Measurements from ENCODE around the gene CASQ2. TPM values are rescaled to one million over a fixed set of nuclear protein-coding genes. Genes with fewer than 3 reads are reported as not detected.

The CASQ2 gene
- total RNA-seq, 1 experiment from 2014 or later, result not detected

DNA sequence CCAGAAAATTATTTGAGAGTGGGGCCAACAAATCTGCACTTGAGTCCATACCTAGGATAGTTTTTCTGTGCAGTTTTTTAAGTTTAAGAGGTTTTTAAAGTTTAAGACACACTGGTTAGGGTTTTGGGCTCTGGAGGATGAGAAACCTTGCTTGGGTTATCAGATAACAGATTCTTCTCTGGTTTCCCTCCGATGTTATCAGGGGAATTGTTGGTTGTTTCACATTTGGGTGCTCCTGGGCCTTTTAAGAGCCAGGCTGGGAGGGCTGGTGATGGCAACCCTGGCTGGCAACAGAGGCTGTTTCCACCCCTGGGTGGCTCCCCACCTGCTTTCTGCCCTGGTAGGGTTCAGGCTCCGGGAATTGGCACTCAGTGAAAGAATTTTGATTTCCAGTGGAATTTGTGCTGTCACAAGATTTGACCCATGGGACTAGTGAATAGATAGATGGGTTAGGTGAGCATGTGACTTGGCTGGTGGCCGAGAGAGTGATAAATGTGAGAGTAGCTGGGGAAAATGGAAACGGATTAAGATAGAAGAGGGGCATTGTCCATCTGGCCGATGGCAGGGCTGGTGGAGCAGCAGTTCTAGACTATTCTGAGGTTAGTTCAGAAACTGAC lies 111.9 kb downstream of the CASQ2 start:
- ATAC-seq, result no peak
- ChIA-PET RAD21 (ENCODE audit: low non-redundant PET in 1 of 2, low total read pairs in 2 of 2, uncharacterized antibody in 2 of 2, unreplicated experiment in 2 of 2) (no interaction called here), CTCF (no interaction called here), POLR2A (no interaction called here)
- peaks cover 55% of the 10 kb centered on the region for H3K79me2 ChIP-seq (ENCODE audit: insufficient read depth, low read length)
- intact Hi-C loops (cut with micrococcal nuclease), result no loop called here
- no peaks in the 10 kb centered on the region for H4K20me1 ChIP-seq (ENCODE audit: insufficient read depth)
- no peak for DNase-seq (ENCODE audit: low read depth, low spot score)
- H3K4me1 ChIP-seq (ENCODE audit: control insufficient read depth in 1 of 2, insufficient read depth in 2 of 2, low read length in 2 of 2), result no peaks in the 10 kb centered on the region
- no peak overlapping the region for H2AFZ ChIP-seq (ENCODE audit: low read depth, low read length, poor library complexity, severe bottlenecking)
- H3K27ac ChIP-seq (ENCODE audit: low read depth, low read length), result no peak overlapping the region
- no TSS peak for BruUV-seq (replicated peaks)
- no peak overlapping the region for H3K4me2 ChIP-seq (ENCODE audit: low read length)
- no peaks in the 10 kb centered on the region for H3K9me2 ChIP-seq (ENCODE audit: insufficient read depth)
- peaks cover 19 to 24% of the 10 kb centered on the region in 2 experiments; a peak in 3 of 4 replicates for H3K36me3 ChIP-seq (ENCODE audit: control insufficient read depth in 1 of 2, insufficient read depth in 2 of 2, low read length in 2 of 2)
- no peak overlapping the region for H3K4me3 ChIP-seq (replicated peaks in 1 of 2; ENCODE audit: low read depth in 1 of 2, low read length in 2 of 2)
- TF ChIP-seq ZFX (IDR thresholded peaks at IDR 0.05) (no peak), RAD21 (IDR thresholded peaks at IDR 0.05; ENCODE audit: low read depth) (no peak), ELF1 (IDR thresholded peaks at IDR 0.05; ENCODE audit: borderline replicate concordance, low read depth) (no peak), CEBPB (IDR thresholded peaks at IDR 0.05; ENCODE audit: low read depth) (no peak), CBX3 (IDR thresholded peaks at IDR 0.05; ENCODE audit: low read depth) (no peak), YY1 (IDR thresholded peaks at IDR 0.05; ENCODE audit: extremely low read depth, insufficient replicate concordance, low read depth, low read length) (no peak), EGR1 (IDR thresholded peaks at IDR 0.05; ENCODE audit: low read depth) (no peak), JUND (IDR thresholded peaks at IDR 0.05) (no peak)
- TF ChIP-seq, protein P1, sequence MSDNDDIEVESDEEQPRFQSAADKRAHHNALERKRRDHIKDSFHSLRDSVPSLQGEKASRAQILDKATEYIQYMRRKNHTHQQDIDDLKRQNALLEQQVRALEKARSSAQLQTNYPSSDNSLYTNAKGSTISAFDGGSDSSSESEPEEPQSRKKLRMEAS (IDR thresholded peaks at IDR 0.05), result no peak
- H3K27me3 ChIP-seq (ENCODE audit: insufficient read depth, low read length), result no peaks in the 10 kb centered on the region
- no peaks in the 10 kb centered on the region for H3K9me3 ChIP-seq (ENCODE audit: control insufficient read depth in 1 of 2, insufficient read depth in 1 of 2, low read depth in 1 of 2, low read length in 2 of 2)
- no peak overlapping the region for H3K9ac ChIP-seq (ENCODE audit: low read length)

DNA sequence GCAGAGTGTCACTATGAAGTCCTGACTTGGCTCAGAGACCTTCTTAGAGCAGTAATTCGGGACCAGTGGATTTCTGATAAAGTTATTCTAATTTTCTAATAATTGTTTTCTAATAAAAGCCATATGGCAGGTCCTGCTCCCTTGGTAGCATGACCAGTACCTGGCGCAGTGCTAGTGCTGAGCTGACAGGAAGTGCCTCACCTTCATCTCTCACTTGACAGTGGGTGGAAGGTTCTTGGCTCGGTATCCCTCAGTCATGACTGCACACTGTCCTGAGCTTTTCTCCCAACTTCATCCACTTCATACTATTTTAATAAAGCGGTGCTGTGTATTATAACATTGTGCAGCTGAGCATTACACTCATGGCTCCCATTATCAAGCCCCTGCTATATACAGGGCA lies 112.6 kb downstream of the CASQ2 start:
- no peak for ATAC-seq
- peaks cover 19 to 26% of the 10 kb centered on the region in 2 experiments; a peak in 3 of 4 replicates for H3K36me3 ChIP-seq (ENCODE audit: control insufficient read depth in 1 of 2, insufficient read depth in 2 of 2, low read length in 2 of 2)
- TF ChIP-seq SRF (IDR thresholded peaks at IDR 0.05; ENCODE audit: low read depth) (no peak), EGR1 (IDR thresholded peaks at IDR 0.05; ENCODE audit: low read depth) (no peak), FOSL1 (IDR thresholded peaks at IDR 0.05; ENCODE audit: low read depth) (no peak), ZNF274 (IDR thresholded peaks at IDR 0.05; ENCODE audit: low read depth, low read length) (no peak), YY1 (IDR thresholded peaks at IDR 0.05; ENCODE audit: extremely low read depth, insufficient replicate concordance, low read depth, low read length) (no peak), CEBPB (IDR thresholded peaks at IDR 0.05; ENCODE audit: low read depth) (no peak), SIN3A (IDR thresholded peaks at IDR 0.05; ENCODE audit: low read depth) (no peak), EZH2phosphoT487 (IDR thresholded peaks at IDR 0.05; ENCODE audit: borderline replicate concordance) (no peak)
- TF ChIP-seq, protein P2, sequence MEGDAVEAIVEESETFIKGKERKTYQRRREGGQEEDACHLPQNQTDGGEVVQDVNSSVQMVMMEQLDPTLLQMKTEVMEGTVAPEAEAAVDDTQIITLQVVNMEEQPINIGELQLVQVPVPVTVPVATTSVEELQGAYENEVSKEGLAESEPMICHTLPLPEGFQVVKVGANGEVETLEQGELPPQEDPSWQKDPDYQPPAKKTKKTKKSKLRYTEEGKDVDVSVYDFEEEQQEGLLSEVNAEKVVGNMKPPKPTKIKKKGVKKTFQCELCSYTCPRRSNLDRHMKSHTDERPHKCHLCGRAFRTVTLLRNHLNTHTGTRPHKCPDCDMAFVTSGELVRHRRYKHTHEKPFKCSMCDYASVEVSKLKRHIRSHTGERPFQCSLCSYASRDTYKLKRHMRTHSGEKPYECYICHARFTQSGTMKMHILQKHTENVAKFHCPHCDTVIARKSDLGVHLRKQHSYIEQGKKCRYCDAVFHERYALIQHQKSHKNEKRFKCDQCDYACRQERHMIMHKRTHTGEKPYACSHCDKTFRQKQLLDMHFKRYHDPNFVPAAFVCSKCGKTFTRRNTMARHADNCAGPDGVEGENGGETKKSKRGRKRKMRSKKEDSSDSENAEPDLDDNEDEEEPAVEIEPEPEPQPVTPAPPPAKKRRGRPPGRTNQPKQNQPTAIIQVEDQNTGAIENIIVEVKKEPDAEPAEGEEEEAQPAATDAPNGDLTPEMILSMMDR (IDR thresholded peaks at IDR 0.05 in 2 of 3, conservative IDR thresholded peaks at IDR 0.05 in 1 of 3; ENCODE audit: borderline replicate concordance in 1 of 3, insufficient read depth in 1 of 3, low read depth in 2 of 3, low read length in 2 of 3), result no peak
- TF ChIP-seq, protein P3, sequence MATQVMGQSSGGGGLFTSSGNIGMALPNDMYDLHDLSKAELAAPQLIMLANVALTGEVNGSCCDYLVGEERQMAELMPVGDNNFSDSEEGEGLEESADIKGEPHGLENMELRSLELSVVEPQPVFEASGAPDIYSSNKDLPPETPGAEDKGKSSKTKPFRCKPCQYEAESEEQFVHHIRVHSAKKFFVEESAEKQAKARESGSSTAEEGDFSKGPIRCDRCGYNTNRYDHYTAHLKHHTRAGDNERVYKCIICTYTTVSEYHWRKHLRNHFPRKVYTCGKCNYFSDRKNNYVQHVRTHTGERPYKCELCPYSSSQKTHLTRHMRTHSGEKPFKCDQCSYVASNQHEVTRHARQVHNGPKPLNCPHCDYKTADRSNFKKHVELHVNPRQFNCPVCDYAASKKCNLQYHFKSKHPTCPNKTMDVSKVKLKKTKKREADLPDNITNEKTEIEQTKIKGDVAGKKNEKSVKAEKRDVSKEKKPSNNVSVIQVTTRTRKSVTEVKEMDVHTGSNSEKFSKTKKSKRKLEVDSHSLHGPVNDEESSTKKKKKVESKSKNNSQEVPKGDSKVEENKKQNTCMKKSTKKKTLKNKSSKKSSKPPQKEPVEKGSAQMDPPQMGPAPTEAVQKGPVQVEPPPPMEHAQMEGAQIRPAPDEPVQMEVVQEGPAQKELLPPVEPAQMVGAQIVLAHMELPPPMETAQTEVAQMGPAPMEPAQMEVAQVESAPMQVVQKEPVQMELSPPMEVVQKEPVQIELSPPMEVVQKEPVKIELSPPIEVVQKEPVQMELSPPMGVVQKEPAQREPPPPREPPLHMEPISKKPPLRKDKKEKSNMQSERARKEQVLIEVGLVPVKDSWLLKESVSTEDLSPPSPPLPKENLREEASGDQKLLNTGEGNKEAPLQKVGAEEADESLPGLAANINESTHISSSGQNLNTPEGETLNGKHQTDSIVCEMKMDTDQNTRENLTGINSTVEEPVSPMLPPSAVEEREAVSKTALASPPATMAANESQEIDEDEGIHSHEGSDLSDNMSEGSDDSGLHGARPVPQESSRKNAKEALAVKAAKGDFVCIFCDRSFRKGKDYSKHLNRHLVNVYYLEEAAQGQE (IDR thresholded peaks at IDR 0.05; ENCODE audit: low read depth), result no peak

More for the DNA sequence above, 112.6 kb downstream of the CASQ2 start:
- no peak for DNase-seq (ENCODE audit: low read depth, low spot score)
- no peaks in the 10 kb centered on the region for H3K9me3 ChIP-seq (ENCODE audit: control insufficient read depth in 1 of 2, insufficient read depth in 1 of 2, low read depth in 1 of 2, low read length in 2 of 2)
- ChIA-PET POLR2A (no interaction called here), CTCF (no interaction called here), RAD21 (ENCODE audit: low non-redundant PET in 1 of 2, low total read pairs in 2 of 2, uncharacterized antibody in 2 of 2, unreplicated experiment in 2 of 2) (no interaction called here)
- H3K9me2 ChIP-seq (ENCODE audit: insufficient read depth), result no peaks in the 10 kb centered on the region
- H3K4me1 ChIP-seq (ENCODE audit: control insufficient read depth in 1 of 2, insufficient read depth in 2 of 2, low read length in 2 of 2), result no peaks in the 10 kb centered on the region
- no peak overlapping the region for H3K9ac ChIP-seq (ENCODE audit: low read length)
- no peaks in the 10 kb centered on the region for H4K20me1 ChIP-seq (ENCODE audit: insufficient read depth)
- H3K4me3 ChIP-seq (replicated peaks in 1 of 2; ENCODE audit: low read depth in 1 of 2, low read length in 2 of 2), result no peak overlapping the region
- no peak overlapping the region for H2AFZ ChIP-seq (ENCODE audit: low read depth, low read length, poor library complexity, severe bottlenecking)
- BruUV-seq (replicated peaks), result no TSS peak
- H3K27ac ChIP-seq (ENCODE audit: low read depth, low read length), result no peak overlapping the region
- H3K27me3 ChIP-seq (ENCODE audit: insufficient read depth, low read length), result no peaks in the 10 kb centered on the region
- H3K79me2 ChIP-seq (ENCODE audit: insufficient read depth, low read length), result peaks cover 61% of the 10 kb centered on the region
- H3K4me2 ChIP-seq (ENCODE audit: low read length), result no peak overlapping the region
- intact Hi-C loops (cut with micrococcal nuclease), result no loop called here
